A673 (cell line): ENCODE measurements around the gene CD9. TPM values are rescaled to one million over a fixed set of nuclear protein-coding genes. Genes with fewer than 3 reads are reported as not detected.

ENCODE experiments used
- BruUV-seq: library from RNA; stranded (reverse); fragments of 400-500 nt; replicated peaks from 2 replicates; lab custom pipeline; 2021; lab: Mats Ljungman, UMichigan
- CTCF ChIA-PET: fragments of 300-600 bp; sonication (Branson Sonifier 250); formaldehyde crosslinking; loops from one replicate; lab custom pipeline; 2022; ENCODE audit warnings: antibody characterized with exemption; lab: Charles Lee
- POLR2A ChIA-PET: fragments of 300-600 bp; sonication (Branson Sonifier 250); formaldehyde crosslinking; loops from one replicate; lab custom pipeline; 2022; ENCODE audit warnings: antibody characterized with exemption; ENCODE audit not compliant: low non-redundant PET; lab: Charles Lee
- DNase-seq: peaks from one replicate; pipeline ENCODE4 v3.0.0-alpha.2; 2015; ENCODE audit warnings: low spot score
- H3K27ac ChIP-seq: fragments of 200-600 bp; sonication (generic); 2 replicates; pipeline ENCODE4 v1.5.1; 2016; ENCODE audit warnings: mixed run types, low read depth, mild to moderate bottlenecking, mixed read lengths, antibody characterized with exemption, low read length; ENCODE audit not compliant: poor library complexity, severe bottlenecking
- H3K27me3 ChIP-seq: fragments of 200-600 bp; sonication (generic); replicated peaks from 2 replicates; pipeline ENCODE4 v1.6.1; 2017; ENCODE audit warnings: mixed run types, low read depth, mild to moderate bottlenecking, mixed read lengths, antibody characterized with exemption, low read length; ENCODE audit not compliant: insufficient read depth, poor library complexity
- H3K36me3 ChIP-seq: fragments of 200-600 bp; sonication (generic); 2 replicates; pipeline ENCODE4 v1.6.1; 2016; ENCODE audit warnings: mixed run types, mild to moderate bottlenecking, mixed read lengths, antibody characterized with exemption, low read length; ENCODE audit not compliant: insufficient read depth, poor library complexity, severe bottlenecking
- H3K4me1 ChIP-seq: fragments of 200-600 bp; sonication (generic); 2 replicates; pipeline ENCODE4 v1.6.1; 2017; ENCODE audit warnings: mixed run types, mild to moderate bottlenecking, mixed read lengths, antibody characterized with exemption, low read length; ENCODE audit not compliant: insufficient read depth, poor library complexity, severe bottlenecking
- H3K4me3 ChIP-seq: fragments of 200-600 bp; sonication (generic); 2 replicates; pipeline ENCODE4 v1.5.1; 2016; ENCODE audit warnings: low read depth, mixed run types, mild to moderate bottlenecking, mixed read lengths, low read length; ENCODE audit not compliant: poor library complexity, severe bottlenecking
- H3K9me3 ChIP-seq: fragments of 200-600 bp; sonication (generic); 2 replicates; pipeline ENCODE4 v1.6.1; 2016; ENCODE audit warnings: mixed run types, low read depth, mild to moderate bottlenecking, mixed read lengths, antibody characterized with exemption, low read length; ENCODE audit not compliant: poor library complexity, severe bottlenecking
- CTCF ChIP-seq: fragments of 300-800, 200-600 bp; sonication (generic); conservative IDR thresholded peaks from 2 replicates; pipeline ENCODE4 v1.5.1; 2017; ENCODE audit warnings: low read depth, mild to moderate bottlenecking, antibody characterized with exemption, low read length, moderate library complexity, mixed read lengths
- EZH2 ChIP-seq: fragments of 200-600 bp; sonication (generic); IDR thresholded peaks from 2 replicates; pipeline ENCODE4 v1.6.1; 2017; ENCODE audit warnings: borderline replicate concordance, low read depth, mild to moderate bottlenecking, mixed read lengths, antibody characterized with exemption, low read length; ENCODE audit not compliant: poor library complexity, severe bottlenecking
- intact Hi-C: fragments of 100-400 bp; cut with micrococcal nuclease; formaldehyde crosslinking; loops from one replicate; pipeline ENCODE4 v1.10.0; 2022; ENCODE audit not compliant: unreplicated experiment
- total RNA-seq: library from RNA; stranded (reverse); gene quantifications from 2 replicates; pipeline ENCODE4 v1.2.3, GENCODE V29; 2021

CD9 gene
- total RNA-seq, 1 experiment from 2014 or later: 2.8 TPM

- ChIA-PET CTCF (no interaction called here), POLR2A (no interaction called here)
- Histone ChIP-seq H3K27me3 (no peaks in the 10 kb centered on the region), H3K36me3 (no peaks in the 10 kb centered on the region), H3K27ac (no peak overlapping the region), H3K4me1 (no peaks in the 10 kb centered on the region), H3K9me3 (no peaks in the 10 kb centered on the region), H3K4me3 (no peak overlapping the region)
- intact Hi-C loops: no loop called here
- no TSS peak for BruUV-seq
- DNase-seq: no peak
- TF ChIP-seq CTCF (no peak), EZH2 (no peak)
Observed at GRCh38 chr12:6226002-6226678, 25.9 kb downstream of the CD9 start.

GRCh38 chr12:6226679-6227051 lies 26.5 kb downstream of the CD9 start:
- TF ChIP-seq EZH2: no peak
- no peak for TF ChIP-seq CTCF
- Histone ChIP-seq H3K27me3 (no peaks in the 10 kb centered on the region), H3K4me1 (no peaks in the 10 kb centered on the region), H3K36me3 (no peaks in the 10 kb centered on the region), H3K27ac (no peak overlapping the region), H3K4me3 (no peak overlapping the region), H3K9me3 (no peaks in the 10 kb centered on the region)
- CTCF ChIA-PET: no interaction called here
- no TSS peak for BruUV-seq
- POLR2A ChIA-PET: no interaction called here
- DNase-seq: peak; percentile 23
- intact Hi-C loops: no loop called here

GRCh38 chr12:6228535-6229223 lies 28.5 kb downstream of the CD9 start:
- no peaks in the 10 kb centered on the region for H3K4me1 ChIP-seq
- H3K9me3 ChIP-seq: no peaks in the 10 kb centered on the region
- TF ChIP-seq EZH2 (no peak), CTCF (no peak)
- no peaks in the 10 kb centered on the region for H3K27me3 ChIP-seq
- no peak overlapping the region for H3K27ac ChIP-seq
- BruUV-seq: no TSS peak
- H3K36me3 ChIP-seq: no peaks in the 10 kb centered on the region
- ChIA-PET CTCF (interaction anchor here (1.5 kb wide), 1 partner anchor 33 kb away, joined by 5 read pairs; no protein-coding TSS in a partner anchor), POLR2A (interaction anchor here (0.7 to 0.9 kb wide), 2 partner anchors 8 to 20 kb away, joined by 3 to 4 read pairs; no protein-coding TSS in a partner anchor)
- H3K4me3 ChIP-seq: no peak overlapping the region
- no peak for DNase-seq
- intact Hi-C loops: no loop called here
